Ishikawa (cell line): Measurements from ENCODE around the gene HK2.

Experiments used
- MAX ChIP-seq: IDR thresholded peaks from 2 replicates; pipeline ENCODE4 v1.6.1; 2012
- RAD21 ChIP-seq: IDR thresholded peaks from 2 replicates; pipeline ENCODE4 v1.6.1; 2012; ENCODE audit warnings: low read depth

DNA sequence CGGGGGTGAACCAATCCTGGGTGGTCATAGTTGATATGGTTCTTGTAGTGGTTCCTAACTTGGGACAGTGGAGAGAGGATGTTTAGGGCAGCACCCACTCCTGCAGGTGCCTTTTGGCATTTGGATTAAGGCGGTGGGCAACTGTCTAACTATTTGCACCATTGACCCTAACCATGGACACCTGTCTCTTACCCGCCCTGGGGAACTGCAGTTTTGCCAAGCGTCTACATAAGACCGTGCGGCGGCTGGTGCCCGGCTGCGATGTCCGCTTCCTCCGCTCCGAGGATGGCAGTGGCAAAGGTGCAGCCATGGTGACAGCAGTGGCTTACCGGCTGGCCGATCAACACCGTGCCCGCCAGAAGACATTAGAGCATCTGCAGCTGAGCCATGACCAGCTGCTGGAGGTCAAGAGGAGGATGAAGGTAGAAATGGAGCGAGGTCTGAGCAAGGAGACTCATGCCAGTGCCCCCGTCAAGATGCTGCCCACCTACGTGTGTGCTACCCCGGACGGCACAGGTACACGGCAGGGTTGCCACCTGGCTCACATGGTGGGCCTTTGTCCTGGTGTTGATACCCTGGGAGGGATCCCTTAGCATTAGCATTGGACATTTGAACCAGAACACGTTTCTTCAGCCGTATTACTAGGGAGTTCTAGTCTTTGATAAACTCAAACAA, 46.3 kb downstream of the HK2 start:
- no peak for TF ChIP-seq MAX
- no peak for TF ChIP-seq RAD21
